ENCODE measurements around the gene RCN1.
"Not testable (repeated sequence)": the region's sequence is repeated elsewhere in the genome, so short reads cannot be mapped to it uniquely, and the experiment has no call there.

The RCN1 gene

DNA sequence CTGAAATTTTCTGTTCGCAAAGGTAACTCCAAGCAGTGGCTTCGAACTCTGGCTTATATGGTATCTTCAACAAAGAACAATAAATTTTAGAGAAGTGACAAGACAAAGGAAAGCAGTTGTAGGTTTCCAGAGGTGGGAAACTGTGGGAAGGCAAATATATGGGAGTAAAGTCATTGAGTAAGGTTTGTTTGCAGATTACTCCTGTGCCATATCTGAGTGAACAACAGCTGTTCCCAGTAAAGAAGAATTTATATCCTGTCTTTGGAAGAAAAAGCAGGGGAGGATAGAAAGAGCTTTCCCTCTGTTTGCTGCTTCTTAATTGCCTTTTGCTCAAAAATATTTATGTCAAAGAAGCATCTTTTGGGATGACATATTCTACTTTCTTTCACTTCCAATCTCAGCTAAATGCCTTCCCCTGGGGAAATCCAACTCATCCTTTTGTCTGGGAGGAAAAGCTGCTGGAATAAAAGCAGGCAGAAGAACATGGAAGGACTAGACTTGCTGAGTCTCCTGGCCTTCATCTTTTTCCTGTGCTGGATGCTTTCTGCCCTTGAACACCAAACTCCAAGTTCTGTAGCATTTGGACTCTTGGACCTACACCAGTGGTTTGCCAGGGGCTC, 10.4 kb upstream of the RCN1 start:
- DNase-seq: no peak

DNA sequence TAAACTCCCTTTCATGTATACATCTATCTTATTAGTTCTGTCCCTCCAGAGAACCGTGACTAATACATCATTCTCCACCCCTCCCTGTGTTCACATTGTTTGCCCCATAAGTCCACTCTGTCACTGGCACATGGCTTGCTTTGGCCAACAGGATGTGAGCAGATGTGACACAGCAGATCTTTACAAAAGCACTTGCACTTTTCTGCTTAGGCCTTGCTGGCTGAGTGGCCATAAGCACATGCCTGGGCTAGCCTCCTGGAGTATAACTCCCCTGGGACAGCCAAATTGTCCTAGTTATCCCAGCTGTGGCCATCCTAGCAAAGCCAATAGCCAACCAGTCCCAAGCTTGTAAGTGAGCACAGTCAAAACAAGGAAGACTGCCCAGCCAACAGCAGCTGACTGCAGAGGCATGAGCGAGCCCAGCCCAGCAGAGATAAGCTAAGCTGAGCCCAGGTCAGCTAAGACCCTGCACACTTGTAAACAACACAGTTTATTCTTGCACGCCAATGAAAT, 9.7 kb upstream of the RCN1 start:
- DNase-seq: no peak

DNA sequence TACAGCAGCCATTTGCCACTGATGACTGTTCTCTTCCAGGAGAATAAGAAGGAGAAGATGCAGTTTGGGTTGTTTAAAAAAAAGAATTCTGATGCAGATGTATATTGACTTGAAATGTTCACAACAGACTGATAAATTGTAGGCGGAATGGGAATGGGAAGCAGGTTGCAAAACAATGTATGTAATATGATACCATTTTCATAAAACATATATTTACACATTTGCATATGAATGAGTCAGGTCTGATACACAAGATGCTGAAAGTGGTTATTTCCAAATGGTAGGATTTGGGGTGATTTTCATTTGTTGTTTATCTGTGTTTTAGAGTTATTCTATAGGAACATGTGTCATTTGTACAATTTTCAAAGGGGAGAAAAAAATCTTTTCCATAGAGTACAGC, 9.0 kb upstream of the RCN1 start:
- DNase-seq: no peak

DNA sequence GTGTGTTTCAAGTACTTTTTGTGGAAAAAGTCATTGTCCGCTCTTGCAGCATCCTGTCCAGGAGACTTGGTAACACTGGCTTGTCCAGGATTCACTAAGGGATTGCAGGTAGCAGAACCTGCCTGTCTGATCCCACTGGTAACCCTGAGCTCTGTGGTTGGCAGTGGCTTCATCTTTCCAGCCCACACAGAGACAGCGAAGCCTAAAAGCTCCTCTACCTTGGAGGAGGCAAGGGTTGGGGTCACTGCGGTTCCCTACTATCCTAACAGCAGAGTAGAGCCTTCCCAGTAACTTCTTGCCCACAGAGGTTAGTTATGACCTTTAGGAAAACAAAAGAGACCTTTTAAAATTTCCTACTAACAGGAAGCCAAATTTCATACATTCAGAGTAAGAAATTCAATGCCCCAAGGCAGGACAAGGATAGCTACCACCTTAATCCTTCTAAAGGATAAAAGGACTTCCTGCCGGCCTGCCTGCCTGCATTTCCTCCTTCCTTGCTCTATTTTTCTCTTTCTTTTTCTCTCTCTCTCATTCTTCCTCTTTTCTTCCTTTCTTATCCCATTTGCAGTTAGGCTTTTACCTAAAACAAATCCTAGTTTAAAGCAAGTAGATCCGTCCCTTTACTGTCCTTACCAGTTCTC, 8.4 kb upstream of the RCN1 start:
- DNase-seq: no peak

DNA sequence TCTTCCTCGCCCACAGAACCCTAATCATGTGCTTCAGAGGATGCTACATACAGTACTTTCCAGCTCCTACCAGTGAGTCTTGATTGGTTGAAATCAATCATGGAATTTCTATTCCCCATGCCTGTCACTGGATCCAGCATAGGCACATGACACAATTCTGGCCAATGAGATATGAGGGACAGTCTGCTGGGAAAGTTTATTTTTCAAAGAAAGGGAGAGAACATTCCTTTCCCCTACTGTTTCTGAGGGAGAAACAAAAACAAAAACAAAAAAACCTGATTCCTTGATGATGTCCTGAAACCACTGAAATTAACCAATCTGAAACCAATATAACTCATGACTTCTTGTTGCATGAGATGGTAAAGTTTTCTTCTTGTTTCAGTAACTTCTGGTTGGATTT, 3.3 kb upstream of the RCN1 start:
- DNase-seq: no peak

DNA sequence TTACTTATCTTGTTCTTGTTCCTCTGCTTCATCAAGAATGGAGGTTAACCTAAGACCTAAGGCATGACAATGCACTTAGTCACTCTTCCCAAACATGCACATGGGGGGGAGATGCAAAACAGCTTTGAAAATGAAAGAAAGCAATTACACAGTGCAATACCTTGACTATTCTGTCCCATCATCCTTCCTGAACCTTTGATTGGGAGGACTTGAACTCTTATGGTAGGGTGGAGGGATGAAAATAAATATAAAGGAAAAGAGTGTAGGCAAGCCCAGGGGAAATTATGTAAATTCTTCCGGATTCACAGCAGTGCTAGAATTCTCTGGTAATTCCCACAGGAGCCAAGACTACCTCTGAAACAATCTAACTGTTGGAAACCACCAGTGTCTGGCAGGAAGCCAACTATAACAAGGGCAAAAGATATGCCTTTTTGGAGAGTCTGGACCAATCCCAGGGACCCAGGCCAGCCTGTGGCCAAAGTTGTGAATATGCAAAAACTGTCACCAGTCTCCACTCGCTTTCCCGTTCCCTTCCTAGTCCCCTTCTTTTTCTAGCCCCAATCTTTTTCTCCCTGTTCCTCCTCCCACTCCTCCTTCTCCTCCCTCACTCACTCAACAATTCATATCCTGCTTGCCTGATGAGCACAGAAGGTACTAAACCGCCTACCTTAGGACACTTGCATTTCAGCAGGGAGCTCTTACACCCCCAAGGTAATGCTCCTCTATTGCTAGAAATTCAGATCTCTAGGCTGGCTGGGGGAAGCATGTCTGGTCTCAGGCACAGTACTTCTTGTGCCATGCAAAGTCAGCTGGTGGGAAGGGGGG, 2.5 kb upstream of the RCN1 start:
- DNase-seq: peak in 1 of 2 experiments; percentile 46

DNA sequence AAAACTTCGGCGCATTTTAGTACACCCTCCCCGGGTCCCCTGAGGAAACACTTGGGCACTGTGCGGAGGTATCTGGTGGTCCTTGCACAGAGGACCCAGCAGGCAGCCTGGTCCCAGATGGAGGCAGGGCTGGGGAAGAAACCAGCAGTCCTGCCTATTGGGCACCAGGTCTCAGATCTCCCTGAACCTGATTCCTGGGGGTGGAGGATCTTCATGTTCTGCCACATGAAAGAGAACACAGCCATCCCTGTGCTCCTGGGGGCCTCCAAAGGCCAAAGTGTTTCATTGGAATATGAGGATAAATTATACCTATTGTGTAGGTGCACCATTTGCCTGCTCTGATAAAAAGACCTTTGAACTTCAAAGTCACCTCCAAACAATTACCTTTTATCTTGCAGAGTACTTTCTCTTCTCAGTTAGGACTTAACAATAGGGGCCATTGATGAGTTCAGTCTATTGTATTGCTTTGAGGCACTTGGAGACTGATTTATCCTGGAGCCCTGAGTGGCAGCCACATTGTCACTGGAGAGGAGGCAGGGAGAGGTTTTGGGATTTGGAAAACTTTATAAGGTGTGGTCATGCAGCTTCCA, 1.8 kb downstream of the RCN1 start:
- DNase-seq: no peak

DNA sequence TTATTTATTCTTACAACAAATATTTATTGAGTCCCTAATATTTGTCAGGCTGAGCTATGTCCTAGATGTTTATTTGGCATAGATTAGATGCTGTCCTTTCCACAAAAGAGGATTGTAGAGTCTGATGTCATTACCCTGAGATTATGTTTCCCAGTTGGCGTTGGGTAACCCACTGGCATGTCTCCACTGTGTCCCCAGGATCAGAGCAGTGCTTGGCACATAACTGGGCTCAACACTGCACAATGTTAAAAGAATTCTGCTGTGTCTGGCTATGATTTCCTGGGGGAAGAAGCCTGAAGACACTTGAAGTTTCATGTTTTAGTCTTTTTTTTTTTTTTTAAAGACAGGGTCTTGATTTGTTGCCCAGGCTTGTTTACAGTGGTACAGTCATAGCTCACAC, 4.0 kb downstream of the RCN1 start:
- no peak for DNase-seq

DNA sequence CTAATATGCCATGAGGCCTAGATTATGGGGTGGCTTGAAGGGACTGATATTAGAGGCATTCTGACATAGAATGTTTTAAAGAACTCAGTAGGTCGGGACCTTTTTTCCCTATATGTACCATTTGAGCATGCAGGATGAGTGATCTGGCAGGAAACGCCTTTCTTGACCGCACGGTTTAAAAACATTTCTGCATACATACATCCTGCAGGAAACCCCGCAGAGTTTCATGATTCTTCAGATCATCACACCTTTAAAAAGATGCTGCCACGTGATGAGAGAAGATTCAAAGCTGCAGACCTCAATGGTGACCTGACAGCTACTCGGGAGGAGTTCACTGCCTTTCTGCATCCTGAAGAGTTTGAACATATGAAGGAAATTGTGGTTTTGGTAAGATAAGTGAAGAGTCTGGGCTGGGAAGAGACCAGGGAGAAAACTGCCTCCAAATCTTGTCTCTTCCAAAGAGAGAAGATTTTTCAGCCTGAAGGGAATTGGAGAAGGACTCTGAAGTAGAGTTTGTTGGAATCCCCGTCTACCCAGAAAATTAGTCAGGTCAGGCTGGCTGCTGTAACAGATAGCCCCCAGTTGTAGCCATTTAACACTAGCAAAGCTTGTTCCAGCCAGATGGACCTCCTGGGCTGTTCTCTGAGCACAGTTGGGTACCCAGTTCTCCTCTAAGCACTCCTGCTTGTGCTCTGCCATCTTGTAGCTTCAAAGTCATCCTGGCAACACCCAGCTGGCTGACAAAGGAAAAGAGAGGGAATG, 7.4 kb downstream of the RCN1 start:
- DNase-seq: no peak

DNA sequence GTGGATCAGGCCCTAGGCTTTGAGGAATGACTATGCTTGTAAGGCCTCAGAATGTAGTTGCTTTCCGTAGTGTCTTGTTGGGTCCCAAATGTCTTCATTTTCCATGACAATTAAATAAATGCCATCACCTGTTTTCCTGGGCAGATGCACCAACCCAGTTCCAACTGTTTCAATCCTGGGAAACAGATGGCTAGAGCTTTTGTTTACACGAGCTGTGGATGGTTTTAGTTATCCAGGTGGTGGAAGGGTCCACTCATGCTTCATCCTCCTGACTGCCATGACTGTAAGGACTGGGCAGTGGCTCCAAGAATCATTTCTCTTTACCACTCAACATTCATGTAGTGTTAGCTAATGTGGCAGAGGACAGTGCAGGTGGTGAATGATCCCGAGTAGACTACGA, 8.6 kb downstream of the RCN1 start:
- DNase-seq: no peak

DNA sequence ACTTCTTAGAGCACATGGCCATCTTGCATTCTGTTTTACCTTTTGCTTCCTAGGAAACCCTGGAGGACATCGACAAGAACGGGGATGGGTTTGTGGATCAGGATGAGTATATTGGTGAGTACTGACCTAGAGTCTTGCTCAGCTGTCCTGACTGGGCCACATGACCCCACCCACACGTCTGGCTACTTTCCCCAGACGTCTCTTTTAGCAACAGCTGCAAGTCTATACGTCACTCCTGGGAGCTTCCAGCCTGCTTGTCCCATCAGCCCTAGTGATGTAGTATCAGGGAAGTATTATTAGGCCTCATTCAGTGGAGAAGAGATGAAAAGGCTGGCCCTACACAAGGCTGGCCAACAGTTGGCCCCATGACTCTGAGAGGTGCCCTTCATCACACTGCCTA, 9.6 kb downstream of the RCN1 start:
- no peak for DNase-seq

DNA sequence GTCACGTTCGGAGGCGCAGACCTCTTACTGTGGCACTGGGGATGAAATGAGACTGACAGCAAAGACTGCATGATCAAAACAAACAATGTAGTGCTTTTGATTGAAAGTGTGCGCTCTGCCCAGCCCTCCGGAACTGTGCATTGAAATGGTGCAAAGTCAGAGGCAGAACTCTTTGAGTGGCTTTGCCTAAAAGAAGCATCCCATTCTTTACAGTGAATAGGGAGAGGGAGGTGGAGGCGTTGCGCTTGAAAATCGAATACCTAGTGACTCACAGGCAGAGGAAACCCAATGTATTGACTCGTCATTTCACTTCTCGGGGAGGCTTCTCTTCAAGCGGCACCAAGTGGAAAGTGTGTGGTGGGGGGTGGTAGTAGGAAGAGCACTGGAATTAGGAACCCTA, 10.9 kb downstream of the RCN1 start:
- no peak for DNase-seq

DNA sequence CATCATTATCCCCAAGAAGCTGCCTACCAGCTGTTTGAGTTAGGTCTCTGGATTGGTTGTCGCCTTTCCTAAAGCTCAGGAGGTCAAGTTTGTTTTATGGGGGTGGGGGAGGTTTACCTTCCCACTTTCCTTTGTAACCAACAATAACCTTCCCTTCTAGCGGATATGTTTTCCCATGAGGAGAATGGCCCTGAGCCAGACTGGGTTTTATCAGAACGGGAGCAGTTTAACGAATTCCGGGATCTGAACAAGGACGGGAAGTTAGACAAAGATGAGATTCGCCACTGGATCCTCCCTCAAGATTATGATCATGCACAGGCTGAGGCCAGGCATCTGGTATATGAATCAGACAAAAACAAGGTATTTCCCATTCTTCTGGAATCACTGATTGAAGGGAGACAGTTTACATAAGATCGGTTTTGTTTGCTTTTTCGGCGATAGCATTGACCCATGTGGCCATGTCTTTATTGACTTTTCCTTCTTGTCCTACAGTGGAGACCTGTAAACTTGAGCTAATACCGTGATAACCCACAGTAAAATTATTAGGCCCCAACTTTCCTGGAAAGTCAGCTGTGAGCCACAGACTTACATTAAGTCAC, 12.3 kb downstream of the RCN1 start:
- not testable (repeated sequence) for DNase-seq

DNA sequence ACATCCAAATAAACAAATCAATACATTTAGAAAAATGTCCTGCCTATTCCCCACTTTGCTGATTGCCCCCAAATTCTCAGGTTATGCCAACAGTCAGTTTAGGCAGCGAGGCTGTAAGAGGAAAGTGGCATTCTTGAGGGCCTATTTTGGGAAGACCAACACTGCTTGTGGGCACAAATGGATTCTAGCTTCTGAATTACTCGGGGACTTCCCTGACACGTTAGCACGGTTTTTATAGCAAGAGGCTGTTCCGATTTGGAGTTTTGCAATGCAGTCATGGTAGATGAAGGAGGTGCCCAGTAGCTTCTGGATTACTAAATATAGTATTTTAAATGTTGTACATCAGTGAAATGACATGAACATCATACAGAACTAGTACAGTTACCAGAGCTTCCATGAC, 13.1 kb downstream of the RCN1 start:
- no peak for DNase-seq

DNA sequence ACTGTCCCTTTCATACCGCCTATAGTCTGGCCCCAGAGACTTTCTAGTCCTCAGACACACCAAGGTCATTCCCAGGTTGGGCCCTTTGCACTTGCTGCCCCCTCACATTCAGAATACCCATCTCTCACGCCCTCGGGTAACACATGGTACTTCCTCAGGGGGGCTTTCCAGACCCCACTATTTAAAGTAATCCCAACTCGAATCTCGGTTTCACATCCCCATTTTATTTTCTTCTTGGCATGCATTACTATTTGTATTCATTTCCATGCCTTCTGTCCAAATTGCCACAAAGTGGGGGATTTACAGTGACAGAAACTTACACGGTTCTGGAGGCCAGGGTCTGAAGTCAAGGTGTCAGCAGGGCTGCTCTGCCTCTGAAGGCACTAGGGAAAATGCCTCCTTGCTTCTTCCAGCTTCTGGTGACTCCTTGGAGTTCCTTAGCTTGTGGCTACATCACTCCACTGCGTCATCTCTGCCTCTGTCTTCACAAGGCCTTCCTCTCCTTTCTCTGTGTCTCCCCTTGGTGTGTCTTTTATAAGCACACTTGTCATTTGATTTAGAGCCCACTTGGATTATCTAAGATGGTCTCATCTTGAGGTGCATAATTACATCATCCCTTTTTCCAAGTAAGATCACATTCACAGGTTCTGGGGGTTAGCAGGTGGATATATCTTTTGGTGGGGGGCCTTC, 15.1 kb downstream of the RCN1 start:
- no peak for DNase-seq

DNA sequence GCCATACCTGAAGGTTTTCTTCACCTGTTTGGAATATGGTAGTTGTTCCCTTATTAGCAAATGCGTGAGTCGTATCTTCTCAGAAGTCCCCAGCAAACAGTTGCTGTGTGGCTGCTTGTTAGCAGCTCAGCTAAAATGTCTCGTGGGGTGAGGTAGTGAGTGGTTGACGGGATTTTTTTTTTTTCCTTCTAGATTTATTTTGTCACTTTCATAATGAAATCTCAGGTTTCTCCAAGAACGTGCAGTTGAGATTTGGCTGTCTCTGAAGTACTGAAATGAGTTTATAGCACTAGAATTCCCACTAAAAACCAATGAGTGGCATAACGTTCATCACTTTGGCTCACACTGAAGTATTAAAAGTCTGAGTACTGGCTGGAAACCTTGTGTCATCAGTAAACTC, 16.8 kb downstream of the RCN1 start:
- no peak for DNase-seq

DNA sequence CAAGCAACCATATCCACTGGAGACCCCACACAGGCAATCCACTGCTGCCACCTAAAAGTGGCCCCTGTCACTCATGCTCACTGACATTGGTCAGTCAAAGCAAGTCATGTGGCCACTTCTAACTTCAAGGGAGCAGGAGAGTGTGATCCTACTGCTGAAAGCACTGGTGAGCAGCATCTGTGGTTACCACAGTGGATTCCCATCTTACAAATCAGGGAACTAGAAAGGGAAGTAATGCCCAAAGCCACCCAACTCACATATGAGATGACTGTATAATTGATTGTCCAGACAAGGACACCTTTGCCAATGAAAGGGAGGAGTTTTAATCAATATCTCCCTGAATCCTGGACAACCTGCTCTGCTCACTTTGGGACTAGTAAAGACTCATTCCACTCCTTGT, 17.7 kb downstream of the RCN1 start:
- no peak for DNase-seq

DNA sequence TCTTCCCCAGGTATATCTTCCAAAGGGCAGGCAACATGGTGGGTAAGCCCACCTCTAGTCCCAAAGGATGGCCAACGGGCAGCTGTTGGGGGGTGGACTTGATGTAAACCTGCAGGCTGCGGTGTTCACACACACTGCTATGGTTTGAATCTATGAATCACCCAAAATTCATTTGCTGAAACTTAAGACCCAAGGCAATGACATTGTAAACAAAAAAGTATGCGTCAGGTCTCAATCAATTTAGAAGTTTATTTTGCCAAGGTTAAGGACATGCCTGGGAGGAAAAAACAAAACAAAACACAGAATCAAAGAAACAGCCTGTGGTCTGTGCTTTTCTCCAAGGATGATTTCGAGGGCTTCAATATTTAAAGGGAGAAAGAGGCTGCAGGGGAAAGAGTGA, 18.3 kb downstream of the RCN1 start:
- DNase-seq: no peak

DNA sequence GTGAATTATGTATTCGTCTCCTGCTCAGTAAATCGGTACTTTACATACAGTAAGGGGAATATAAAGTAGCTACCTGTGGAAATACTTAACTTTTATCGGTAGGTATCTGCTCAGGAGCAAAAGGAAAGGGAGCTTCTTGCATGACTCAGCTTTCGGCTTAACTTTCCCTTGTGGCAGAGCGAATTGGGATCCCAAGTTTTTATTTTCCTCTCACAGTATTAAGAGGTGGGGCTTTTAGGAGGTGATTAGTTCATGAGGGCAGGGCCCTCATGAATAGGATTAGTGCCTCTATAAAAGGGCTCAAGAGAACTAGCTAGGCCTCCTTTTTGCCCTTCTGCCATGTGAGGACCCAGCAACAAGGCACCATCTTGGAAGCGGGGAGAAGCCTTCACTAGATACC, 18.7 kb downstream of the RCN1 start:
- no peak for DNase-seq

DNA sequence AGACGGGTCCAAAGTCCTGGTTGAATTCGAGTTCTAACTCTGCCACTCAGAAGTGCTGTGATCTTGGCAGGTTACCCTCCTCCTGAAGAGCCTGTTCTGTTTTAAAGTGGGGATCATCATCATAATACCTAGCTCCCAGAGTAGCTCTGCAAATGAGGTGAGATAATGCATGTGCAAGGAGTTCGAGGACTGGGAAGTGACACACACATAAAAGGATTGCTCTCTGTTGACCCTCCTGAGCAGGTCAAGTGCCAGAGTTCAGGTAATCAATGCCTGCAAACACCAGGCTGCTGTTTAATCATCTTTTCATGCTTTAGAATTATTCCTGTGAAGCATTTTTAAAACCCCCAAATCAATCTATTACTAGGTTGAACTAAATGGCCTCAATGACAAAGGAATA, 19.9 kb downstream of the RCN1 start:
- no peak for DNase-seq

DNA sequence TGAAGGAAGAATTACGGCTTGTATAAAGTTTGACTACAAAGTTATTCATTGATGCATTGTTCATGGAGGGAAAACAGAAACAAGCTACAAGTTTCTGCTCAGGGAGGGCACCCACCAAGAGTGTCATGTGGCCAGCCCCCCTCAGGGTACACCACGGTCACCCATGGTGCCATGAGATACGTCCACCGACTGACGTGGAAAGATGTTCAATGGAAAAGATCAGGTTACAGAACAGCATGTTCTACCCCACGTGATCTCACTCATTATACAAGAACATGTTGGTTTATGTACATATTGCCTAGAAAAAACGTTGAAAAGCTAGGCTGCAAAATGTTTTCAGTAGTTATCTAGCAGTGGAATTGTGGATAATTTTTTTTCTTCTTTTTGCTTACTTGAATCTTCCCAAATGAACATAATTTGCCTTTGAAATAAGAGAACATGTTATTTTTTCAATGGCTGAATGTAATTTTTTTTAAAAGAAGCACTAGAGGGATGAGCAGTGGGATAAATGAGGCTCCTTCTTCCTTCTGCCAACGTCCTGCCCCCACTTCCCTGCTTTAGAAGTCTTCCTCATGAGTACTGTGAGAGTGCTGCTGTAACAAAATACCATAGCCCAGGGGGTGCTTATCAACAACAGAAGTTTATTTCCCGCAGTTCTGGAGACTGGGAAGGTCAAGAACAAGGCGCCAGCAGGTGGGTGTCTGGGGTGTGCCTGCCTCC, 22.5 kb downstream of the RCN1 start:
- DNase-seq: no peak

DNA sequence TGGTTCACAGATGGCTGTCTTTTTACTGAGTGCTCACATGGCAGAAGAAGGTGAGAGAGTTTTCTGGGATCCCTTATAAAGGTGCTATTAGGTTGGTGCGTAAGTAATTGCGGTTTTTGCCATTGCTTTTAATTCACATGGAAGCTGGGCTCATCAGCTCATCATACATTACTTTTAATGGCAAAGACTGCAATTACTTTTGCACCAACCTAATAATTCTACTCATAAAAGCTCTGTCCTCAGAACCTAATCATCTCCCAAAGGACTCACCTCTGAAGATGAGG, 23.0 kb downstream of the RCN1 start:
- no peak for DNase-seq

All from NCI-H2081 (cell line).